ENCODE measurements around the gene WASL.

- TF ChIP-seq LEF1 (IDR thresholded peaks at IDR 0.05; ENCODE audit: borderline replicate concordance): no peak
- TF ChIP-seq BHLHE40 (IDR thresholded peaks at IDR 0.05; ENCODE audit: borderline replicate concordance): no peak
- no peak for TF ChIP-seq SP1 (IDR thresholded peaks at IDR 0.05)
- TF ChIP-seq NFRKB (IDR thresholded peaks at IDR 0.05): no peak
- no peak for TF ChIP-seq HDGF (IDR thresholded peaks at IDR 0.05; ENCODE audit: borderline replicate concordance)
- TF ChIP-seq TARDBP (IDR thresholded peaks at IDR 0.05): no peak
- TF ChIP-seq FOXM1 (IDR thresholded peaks at IDR 0.05; ENCODE audit: borderline replicate concordance): no peak
- no peak for TF ChIP-seq ELF4 (IDR thresholded peaks at IDR 0.05)
- no peak for TF ChIP-seq ARNT (IDR thresholded peaks at IDR 0.05)
- no peak for TF ChIP-seq FOXA1 (IDR thresholded peaks at IDR 0.05)
- TF ChIP-seq FOXK2 (IDR thresholded peaks at IDR 0.05): no peak
- no peak for TF ChIP-seq ZNF384 (IDR thresholded peaks at IDR 0.05)
Observed at GRCh38 chr7:123649964-123650363, 98.8 kb downstream of the WASL start.

Measured in HEK293T (cell line).